ENCODE data around the gene GNA15. TPM values are rescaled to one million over a fixed set of nuclear protein-coding genes. Genes with fewer than 3 reads are reported as not detected.

GNA15 gene
- total and polyA plus RNA-seq, 2 of the 8 experiments (the other 6 are each of a cell fraction or from before 2014, with no cell fraction given) = 0.26 to 0.45 TPM

- ChIA-PET CTCF (ENCODE audit: partially characterized antibody) (interaction anchor here (1.1 to 2.6 kb wide), 3 partner anchors 16 to 62 kb away, joined by 3 to 14 read pairs (median 5); no protein-coding TSS in a partner anchor), POLR2A (ENCODE audit: partially characterized antibody) (interaction anchor here (0.6 kb wide), 1 partner anchor 460 kb away, joined by 3 read pairs; no protein-coding TSS in a partner anchor)
- Histone ChIP-seq H3K79me1 (ENCODE audit: low read depth, low read length) (peaks cover 40% of the 10 kb centered on the region), H4K5ac (ENCODE audit: insufficient read length, low read depth, low read length) (no peak overlapping the region), H2AK5ac (ENCODE audit: low read depth, low read length) (no peak overlapping the region), H3K79me2 (ENCODE audit: control insufficient read depth in 1 of 2, insufficient read depth in 2 of 2, low read length in 2 of 2) (peaks cover 11 to 63% of the 10 kb centered on the region in 2 experiments), H3K23me2 (ENCODE audit: low read depth, low read length) (peaks cover 6% of the 10 kb centered on the region; the same call in 1 of the 2 replicates), H2BK15ac (ENCODE audit: low read length) (no peak overlapping the region), H3K36me3 (ENCODE audit: control insufficient read depth in 2 of 4, insufficient read depth in 4 of 4, low read length in 3 of 4) (peaks cover 0 to 8% (median 4%) of the 10 kb centered on the region in 4 experiments; a peak in 3 of 8 replicates), H3K56ac (replicated peaks; ENCODE audit: insufficient read length, low read depth, low read length) (no peak overlapping the region), H3K4ac (replicated peaks; ENCODE audit: insufficient read length, low read depth, low read length) (no peak overlapping the region), H3K18ac (ENCODE audit: extremely low read depth, low read length) (no peak overlapping the region), H4K8ac (ENCODE audit: extremely low read depth, insufficient read depth, low read length) (peak overlapping the region; percentile 25; the same call in 1 of the 2 replicates), H3K9me3 (ENCODE audit: insufficient read depth in 2 of 2, low read depth in 1 of 2, low read length in 1 of 2) (no peaks in the 10 kb centered on the region), H2AFZ (ENCODE audit: low read length) (no peak overlapping the region), H3K27me3 (replicated peaks in 1 of 4; ENCODE audit: control insufficient read depth in 3 of 4, extremely low read depth in 1 of 4, insufficient read depth in 3 of 4, low read length in 3 of 4) (no peaks in the 10 kb centered on the region), H3K4me1 (replicated peaks in 1 of 4; ENCODE audit: control insufficient read depth in 3 of 4, insufficient read depth in 4 of 4, low read length in 3 of 4) (peaks cover 0 to 16% (median 10%) of the 10 kb centered on the region in 4 experiments; a peak in 6 of 7 replicates), H3K14ac (ENCODE audit: insufficient read length) (no peak overlapping the region), H2BK120ac (replicated peaks; ENCODE audit: low read depth, low read length) (no peak overlapping the region), H3K4me3 (ENCODE audit: extremely low read depth in 1 of 4, insufficient read depth in 2 of 4, low read depth in 3 of 4, low read length in 4 of 4) (no peak overlapping the region), H4K91ac (replicated peaks; ENCODE audit: insufficient read length, low read length) (no peak overlapping the region), H3K27ac (ENCODE audit: low read depth, low read length) (no peak overlapping the region), H3K4me2 (ENCODE audit: insufficient read depth in 1 of 2, low read depth in 2 of 2, low read length in 2 of 2) (no peak overlapping the region), H3K9ac (replicated peaks in 1 of 4; ENCODE audit: extremely low read depth in 1 of 4, low read depth in 3 of 4, low read length in 3 of 4) (no peak overlapping the region), H2BK20ac (ENCODE audit: low read length) (no peak overlapping the region), H4K20me1 (replicated peaks in 1 of 2; ENCODE audit: control insufficient read depth in 1 of 2, insufficient read depth in 2 of 2, low read length in 2 of 2) (peaks cover 34 to 43% of the 10 kb centered on the region in 2 experiments), H3K23ac (ENCODE audit: insufficient read length) (no peak overlapping the region), H2BK5ac (ENCODE audit: low read depth, low read length) (no peak overlapping the region), H2BK12ac (ENCODE audit: low read depth, low read length) (no peak overlapping the region)
- FAIRE-seq (no peak), DNase-seq (ENCODE audit: low read depth in 1 of 2, low spot score in 2 of 2) (no peak)
- 88% methylated on average over 35 of the region's 46 CpGs; no CpG with 5 or more reads in 1 of the 2 experiments for WGBS, 2 experiments (ENCODE audit: extremely low coverage in 1 of 2, insufficient coverage in 1 of 2, insufficient read length in 1 of 2, insufficient replicate concordance in 2 of 2, low coverage in 1 of 2, low lambda C conversion rate in 2 of 2, missing lambda C conversion rate in 1 of 2)
- TF ChIP-seq RBBP5 (IDR thresholded peaks at IDR 0.05; ENCODE audit: borderline replicate concordance, low read depth, low read length) (no peak), RNF2 (IDR thresholded peaks at IDR 0.05; ENCODE audit: borderline replicate concordance, low read depth, low read length, missing control alignments, poor library complexity, severe bottlenecking) (no peak), CTCF (IDR thresholded peaks at IDR 0.05; ENCODE audit: control extremely low read depth in 1 of 3, insufficient read depth in 1 of 3, low read depth in 1 of 3, low read length in 3 of 3) (no peak), EZH2 (IDR thresholded peaks at IDR 0.05; ENCODE audit: low read depth, low read length, severe bottlenecking) (no peak), CTBP2 (IDR thresholded peaks at IDR 0.05; ENCODE audit: borderline replicate concordance, insufficient read depth, insufficient read length, low read length) (no peak), EP300 (IDR thresholded peaks at IDR 0.05; ENCODE audit: borderline replicate concordance in 1 of 2, low read depth in 2 of 2, low read length in 2 of 2) (no peak), CHD1 (IDR thresholded peaks at IDR 0.05; ENCODE audit: low read depth, low read length) (no peak)
Measured at GRCh38 chr19:3190921-3191805, 55.3 kb downstream of the GNA15 start.
